Stimulated activated memory B cell treated with anti-CD40 and anti-IgM and Interleukin-4, amounts not matched to agents 10 μg/mL and 1 μg/mL and 100 μg/mL, for 72 hours (primary cell): ENCODE results near the gene JAG1.

ENCODE experiments used
- ATAC-seq: fragments of 150-1000 bp; cut with Tn5 transposase; 2 replicates; pipeline ENCODE4 v1.10.0; 2021
- H3K27ac Mint-ChIP-seq: one replicate; pipeline ENCODE4 v1.8.0; 2022; ENCODE audit warnings: mild to moderate bottlenecking, mixed read lengths
- H3K27me3 Mint-ChIP-seq: one replicate; pipeline ENCODE4 v1.8.0; 2022; ENCODE audit warnings: mixed read lengths
- H3K36me3 Mint-ChIP-seq: one replicate; pipeline ENCODE4 v1.8.0; 2022; ENCODE audit warnings: mixed read lengths
- H3K4me1 Mint-ChIP-seq: one replicate; pipeline ENCODE4 v1.8.0; 2022; ENCODE audit warnings: mixed read lengths
- H3K4me3 Mint-ChIP-seq: one replicate; pipeline ENCODE4 v1.8.0; 2022; ENCODE audit warnings: mild to moderate bottlenecking, moderate library complexity, mixed read lengths
- H3K9me3 Mint-ChIP-seq: one replicate; pipeline ENCODE4 v1.8.0; 2022; ENCODE audit warnings: mixed read lengths

The JAG1 gene

DNA sequence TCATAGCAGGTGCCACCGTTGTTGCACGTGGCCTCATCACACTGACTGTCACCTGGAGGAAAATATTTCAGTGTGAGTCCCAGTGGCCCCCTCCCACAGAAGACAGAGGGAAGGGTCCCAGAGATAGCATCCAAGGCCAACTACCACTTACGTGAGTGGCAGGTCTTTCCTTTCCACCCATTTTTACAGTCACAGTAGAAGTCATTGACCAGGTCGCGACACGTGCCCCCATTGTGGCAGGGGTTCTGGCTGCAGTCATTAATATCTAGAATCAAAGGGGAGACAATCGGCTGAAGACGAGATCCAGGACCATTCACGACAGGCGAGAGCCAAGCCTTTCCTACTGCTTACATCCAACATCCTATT is 28.6 kb downstream of the JAG1 start:
- Mint-ChIP-seq H3K9me3 (no peaks in the 10 kb centered on the region), H3K4me3 (no peak overlapping the region), H3K27me3 (peaks cover 21% of the 10 kb centered on the region), H3K27ac (no peak overlapping the region), H3K36me3 (peaks cover 9% of the 10 kb centered on the region), H3K4me1 (peaks cover 6% of the 10 kb centered on the region)
- ATAC-seq = no peak

DNA sequence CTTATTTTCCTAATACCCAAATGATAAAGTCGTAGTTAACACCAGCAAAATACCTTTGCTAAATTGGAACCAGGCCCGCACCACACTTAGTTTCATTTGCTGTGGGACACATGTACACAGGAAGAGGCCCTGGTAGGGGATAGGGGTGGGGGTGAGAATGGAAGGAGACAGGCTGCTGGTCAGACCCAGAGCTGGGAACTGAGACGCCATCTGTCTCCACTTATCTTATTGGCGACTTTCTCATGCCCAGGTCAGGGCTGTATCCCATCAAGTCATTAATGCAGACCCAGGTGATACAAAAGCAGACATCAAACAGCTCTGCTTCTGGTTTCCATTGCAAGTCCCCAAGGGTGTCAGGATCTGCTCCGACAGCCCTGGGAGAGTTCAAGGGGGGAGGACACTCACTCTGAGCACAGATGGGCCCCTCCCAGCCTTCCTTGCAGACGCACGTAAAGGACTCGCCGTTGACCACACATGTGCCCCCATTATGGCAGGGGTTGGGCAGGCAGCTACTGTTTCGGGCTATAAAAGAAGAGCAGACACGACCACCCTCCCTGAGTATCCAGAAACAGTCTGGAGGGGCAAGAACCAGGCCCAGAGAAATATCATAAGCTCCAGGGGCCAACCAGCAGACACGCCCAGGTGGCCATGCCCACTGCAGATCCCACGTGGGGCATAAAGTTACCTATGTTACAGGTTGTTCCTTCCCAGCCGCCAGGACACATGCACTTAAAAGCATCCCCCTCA is 29.2 kb downstream of the JAG1 start:
- no peak overlapping the region for H3K27ac Mint-ChIP-seq
- H3K4me3 Mint-ChIP-seq = no peak overlapping the region
- H3K4me1 Mint-ChIP-seq = peaks cover 6% of the 10 kb centered on the region
- peaks cover 21% of the 10 kb centered on the region for H3K27me3 Mint-ChIP-seq
- peaks cover 9% of the 10 kb centered on the region for H3K36me3 Mint-ChIP-seq
- H3K9me3 Mint-ChIP-seq = no peaks in the 10 kb centered on the region
- no peak for ATAC-seq

DNA sequence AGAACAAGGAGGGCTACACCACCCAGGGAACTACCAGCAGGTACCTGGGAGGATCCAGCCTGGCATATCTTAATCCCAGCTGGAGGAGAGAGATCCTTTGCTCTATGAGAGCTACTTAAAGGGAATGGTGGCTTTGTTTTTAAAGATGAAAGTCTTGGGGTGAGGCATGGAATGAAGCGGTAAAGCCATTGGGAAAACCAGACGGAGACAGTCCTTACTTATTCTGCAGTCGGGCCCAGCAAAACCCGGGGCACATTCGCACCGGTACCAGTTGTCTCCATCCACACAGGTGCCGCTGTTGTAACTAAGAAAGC is 30.3 kb downstream of the JAG1 start:
- Mint-ChIP-seq H3K4me1 (peaks cover 6% of the 10 kb centered on the region), H3K9me3 (no peaks in the 10 kb centered on the region), H3K36me3 (peaks cover 9% of the 10 kb centered on the region), H3K27me3 (peaks cover 21% of the 10 kb centered on the region), H3K4me3 (no peak overlapping the region), H3K27ac (no peak overlapping the region)
- no peak for ATAC-seq

DNA sequence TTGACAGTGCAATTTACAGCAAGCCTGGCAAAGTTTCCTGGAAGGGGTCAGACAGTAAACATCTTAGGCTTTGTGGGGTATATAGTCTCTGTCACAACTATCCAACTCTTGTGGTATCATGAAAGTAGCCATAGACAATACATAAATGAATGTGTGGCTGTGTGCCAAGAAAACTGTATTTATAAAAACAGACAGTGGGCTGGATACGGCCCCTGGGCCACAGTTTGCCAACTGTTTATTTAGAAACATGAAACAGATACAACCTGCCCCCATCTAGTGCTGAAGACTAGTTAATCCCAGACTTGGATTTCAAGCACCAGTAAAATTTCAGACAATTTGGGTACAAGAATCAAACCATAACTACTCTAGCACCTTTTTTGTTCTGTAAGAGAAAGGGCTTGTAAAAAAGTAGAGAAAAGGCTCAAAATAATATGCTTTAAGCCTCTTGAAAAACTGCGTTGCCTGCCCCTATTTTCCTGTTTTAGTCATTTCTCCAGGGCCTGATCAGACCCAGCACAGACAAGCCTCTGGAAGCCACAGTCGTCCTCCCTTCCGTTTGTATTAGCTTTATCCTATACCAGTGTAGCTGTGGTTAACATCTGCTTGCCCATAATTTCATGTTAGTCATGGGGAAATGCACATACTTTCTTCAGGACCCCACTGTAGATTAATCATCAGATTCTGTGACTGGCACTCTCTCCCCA is 30.8 kb downstream of the JAG1 start:
- Mint-ChIP-seq H3K9me3 (no peaks in the 10 kb centered on the region), H3K4me3 (no peak overlapping the region), H3K27ac (no peak overlapping the region), H3K4me1 (peaks cover 6% of the 10 kb centered on the region), H3K27me3 (peaks cover 19% of the 10 kb centered on the region), H3K36me3 (peaks cover 9% of the 10 kb centered on the region)
- ATAC-seq = no peak

- peaks cover 10% of the 10 kb centered on the region for H3K36me3 Mint-ChIP-seq
- H3K9me3 Mint-ChIP-seq = no peaks in the 10 kb centered on the region
- H3K4me1 Mint-ChIP-seq = no peaks in the 10 kb centered on the region
- no peak for ATAC-seq
- H3K27ac Mint-ChIP-seq = no peak overlapping the region
- peaks cover 10% of the 10 kb centered on the region for H3K27me3 Mint-ChIP-seq
- no peak overlapping the region for H3K4me3 Mint-ChIP-seq
These were observed 31.9 kb downstream of the JAG1 start for GRCh38 chr20:10641893-10642292.

DNA sequence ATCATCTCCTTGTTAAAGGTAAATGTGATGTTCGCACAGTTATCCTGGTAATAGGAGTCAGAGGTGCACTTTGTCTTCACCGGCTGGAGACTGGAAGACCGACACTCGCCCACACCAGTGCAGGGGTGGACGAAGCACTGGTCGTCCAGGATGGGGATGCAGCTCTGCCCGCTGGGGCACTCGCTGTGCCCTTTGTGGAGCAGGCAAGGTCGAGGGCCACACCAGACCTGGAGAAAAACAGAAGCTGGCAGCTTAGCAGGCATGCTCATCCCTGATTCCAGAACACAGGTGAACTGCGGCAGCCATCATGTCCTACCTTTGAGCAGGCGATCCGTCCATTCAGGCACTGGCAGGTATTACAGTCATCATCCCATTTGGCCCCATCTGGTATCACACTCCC is 32.3 kb downstream of the JAG1 start:
- ATAC-seq = no peak

DNA sequence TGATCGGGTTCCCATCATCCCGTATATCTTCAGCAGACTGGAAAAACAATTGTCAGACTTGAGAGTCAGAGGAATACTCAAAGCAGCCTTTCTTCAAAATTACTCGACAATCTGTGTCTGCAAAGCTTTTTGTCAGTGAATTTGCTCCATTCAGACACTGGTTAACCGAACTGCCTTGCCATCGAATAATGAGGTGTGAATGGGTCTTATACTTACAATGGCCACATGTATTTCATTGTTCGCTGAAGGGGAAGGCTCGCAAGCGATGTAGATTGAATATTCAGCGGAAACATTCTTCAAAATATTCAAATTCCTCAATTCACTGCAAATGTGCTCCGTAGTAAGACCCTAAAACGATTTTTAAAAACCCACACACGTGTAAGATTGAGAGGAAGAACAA is 32.9 kb downstream of the JAG1 start:
- no peaks in the 10 kb centered on the region for H3K9me3 Mint-ChIP-seq
- no peak for ATAC-seq
- H3K4me3 Mint-ChIP-seq = no peak overlapping the region
- H3K27me3 Mint-ChIP-seq = peaks cover 10% of the 10 kb centered on the region
- H3K27ac Mint-ChIP-seq = no peak overlapping the region
- H3K4me1 Mint-ChIP-seq = no peaks in the 10 kb centered on the region
- peaks cover 15% of the 10 kb centered on the region for H3K36me3 Mint-ChIP-seq

More for the DNA sequence above, 32.3 kb downstream of the JAG1 start:
- H3K36me3 Mint-ChIP-seq = peaks cover 14% of the 10 kb centered on the region
- H3K27ac Mint-ChIP-seq = no peak overlapping the region
- H3K4me1 Mint-ChIP-seq = no peaks in the 10 kb centered on the region
- H3K9me3 Mint-ChIP-seq = no peaks in the 10 kb centered on the region
- H3K27me3 Mint-ChIP-seq = peaks cover 10% of the 10 kb centered on the region
- H3K4me3 Mint-ChIP-seq = no peak overlapping the region

GRCh38 chr20:10639737-10640556 is 33.9 kb downstream of the JAG1 start:
- ATAC-seq = no peak
- Mint-ChIP-seq H3K9me3 (no peaks in the 10 kb centered on the region), H3K36me3 (peaks cover 15% of the 10 kb centered on the region), H3K27me3 (peaks cover 10% of the 10 kb centered on the region), H3K27ac (no peak overlapping the region), H3K4me1 (no peaks in the 10 kb centered on the region), H3K4me3 (no peak overlapping the region)

DNA sequence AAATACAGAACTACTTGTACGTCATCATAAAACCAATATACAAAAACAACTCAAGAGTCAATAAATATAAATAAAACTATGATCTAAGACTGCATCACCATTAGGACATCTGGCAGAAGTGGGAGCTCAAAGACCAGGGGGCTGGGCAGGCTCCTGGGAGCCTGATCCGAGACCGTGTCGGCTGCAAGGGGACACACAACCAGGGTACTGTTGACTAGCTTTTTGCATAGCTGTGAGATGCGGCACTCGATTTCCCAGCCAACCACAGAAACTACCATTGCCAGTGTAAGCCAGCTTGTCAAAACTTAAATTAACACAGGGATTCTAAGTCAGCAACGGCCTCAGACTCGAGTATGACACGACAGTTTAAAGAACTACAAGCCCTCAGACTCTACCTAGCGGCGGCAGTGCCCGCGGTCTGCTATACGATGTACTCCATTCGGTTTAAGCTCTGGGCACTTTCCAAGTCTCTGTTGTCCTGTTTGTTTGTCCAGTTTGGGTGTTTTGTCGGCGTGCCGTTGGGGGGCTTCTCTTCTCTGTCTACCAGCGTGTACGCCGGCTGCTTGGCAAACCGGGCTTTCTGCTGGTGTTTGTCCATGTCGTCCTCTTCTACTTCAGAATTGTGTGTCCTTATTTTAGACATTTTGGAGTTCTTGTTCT is 34.6 kb downstream of the JAG1 start:
- no peak overlapping the region for H3K4me3 Mint-ChIP-seq
- no peak for ATAC-seq

GRCh38 chr20:10637563-10637962 is 36.2 kb downstream of the JAG1 start:
- Mint-ChIP-seq H3K36me3 (peaks cover 13% of the 10 kb centered on the region), H3K9me3 (no peaks in the 10 kb centered on the region), H3K27me3 (no peaks in the 10 kb centered on the region), H3K4me3 (no peak overlapping the region), H3K4me1 (peaks cover 10% of the 10 kb centered on the region), H3K27ac (no peak overlapping the region)
- no peak for ATAC-seq

More for the DNA sequence above, 34.6 kb downstream of the JAG1 start:
- Mint-ChIP-seq H3K36me3 (peaks cover 15% of the 10 kb centered on the region), H3K27me3 (peaks cover 10% of the 10 kb centered on the region), H3K27ac (no peak overlapping the region), H3K9me3 (no peaks in the 10 kb centered on the region), H3K4me1 (no peaks in the 10 kb centered on the region)

GRCh38 chr20:10637031-10637559 is 36.7 kb downstream of the JAG1 start:
- Mint-ChIP-seq H3K27ac (no peak overlapping the region), H3K27me3 (no peaks in the 10 kb centered on the region), H3K4me1 (peaks cover 10% of the 10 kb centered on the region), H3K4me3 (no peak overlapping the region), H3K36me3 (peaks cover 9% of the 10 kb centered on the region), H3K9me3 (no peaks in the 10 kb centered on the region)
- no peak for ATAC-seq

DNA sequence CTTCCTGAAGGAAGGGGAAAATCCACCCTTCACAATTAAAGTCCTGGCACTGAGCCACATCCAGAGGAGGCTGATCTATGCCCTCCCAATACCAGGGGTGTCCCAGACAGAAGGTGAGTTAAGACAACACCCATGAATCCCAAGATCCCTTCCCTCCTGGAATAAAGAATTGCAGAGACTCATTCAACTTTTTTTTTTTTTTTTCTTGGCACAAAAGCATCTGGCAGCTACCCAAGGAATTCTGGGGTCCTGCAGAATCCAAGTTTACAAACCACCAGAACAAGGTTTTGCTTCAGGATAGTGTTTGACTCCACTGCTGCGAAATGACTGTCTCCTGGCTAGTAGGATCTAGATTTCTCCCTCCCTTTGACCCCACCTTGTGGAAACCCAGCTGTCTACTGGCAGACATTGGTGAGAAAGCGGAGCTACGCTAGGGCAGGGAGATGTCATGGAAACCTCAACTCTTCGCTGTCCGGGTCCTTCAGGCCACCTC is 37.4 kb downstream of the JAG1 start:
- H3K36me3 Mint-ChIP-seq = peaks cover 6% of the 10 kb centered on the region
- no peaks in the 10 kb centered on the region for H3K9me3 Mint-ChIP-seq
- H3K27ac Mint-ChIP-seq = no peak overlapping the region
- no peak for ATAC-seq
- H3K4me3 Mint-ChIP-seq = no peak overlapping the region
- no peaks in the 10 kb centered on the region for H3K27me3 Mint-ChIP-seq
- H3K4me1 Mint-ChIP-seq = peaks cover 10% of the 10 kb centered on the region

DNA sequence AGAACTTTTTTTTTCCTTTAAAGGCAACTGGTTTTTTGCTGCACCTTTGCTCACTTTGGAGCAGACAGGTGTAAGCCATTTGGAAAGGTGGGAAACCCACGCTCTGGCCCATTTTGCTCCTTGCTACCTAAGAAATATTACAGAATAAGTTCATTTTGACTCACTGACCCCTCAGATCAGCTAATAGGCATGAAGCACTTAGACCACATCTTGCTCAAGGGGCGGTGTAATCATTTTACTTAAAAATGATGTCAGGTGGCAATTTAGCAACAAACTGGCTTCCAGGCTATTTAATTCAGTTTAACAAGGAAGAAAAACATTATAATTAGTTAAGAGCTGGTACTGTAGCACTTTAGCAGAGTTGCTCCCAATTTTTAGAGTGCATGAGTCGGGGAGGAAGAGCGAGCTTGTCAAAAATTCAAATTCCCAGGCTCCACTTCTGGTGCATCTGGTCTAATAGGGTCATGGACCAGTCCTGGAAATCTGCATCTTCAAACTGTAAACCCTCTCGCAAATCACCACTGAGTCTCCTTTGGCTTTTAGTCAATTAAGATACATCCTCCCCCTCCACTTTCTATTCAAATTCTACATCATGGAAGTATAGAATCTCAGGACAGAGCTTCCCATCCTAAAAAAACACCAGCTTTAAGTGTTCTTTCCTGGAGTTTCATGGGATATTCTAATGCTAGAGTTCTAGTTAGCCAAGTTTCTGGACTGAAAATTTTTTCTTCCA is 38.2 kb downstream of the JAG1 start:
- Mint-ChIP-seq H3K36me3 (peaks cover 6% of the 10 kb centered on the region), H3K9me3 (no peaks in the 10 kb centered on the region), H3K4me3 (no peak overlapping the region), H3K27me3 (no peaks in the 10 kb centered on the region), H3K4me1 (peaks cover 10% of the 10 kb centered on the region), H3K27ac (no peak overlapping the region)
- ATAC-seq = no peak

GRCh38 chr20:10634683-10635411 is 39.0 kb downstream of the JAG1 start:
- Mint-ChIP-seq H3K4me3 (no peak overlapping the region), H3K9me3 (no peaks in the 10 kb centered on the region), H3K4me1 (peaks cover 10% of the 10 kb centered on the region), H3K36me3 (peaks cover 11% of the 10 kb centered on the region), H3K27me3 (no peaks in the 10 kb centered on the region), H3K27ac (no peak overlapping the region)
- ATAC-seq = no peak
